ENCODE data around the gene IGSF22. TPM values are rescaled to one million over a fixed set of nuclear protein-coding genes. Genes with fewer than 3 reads are reported as not detected.

Gene IGSF22
- 0.13 and 0.26 TPM in 2 replicates for total RNA-seq

DNA sequence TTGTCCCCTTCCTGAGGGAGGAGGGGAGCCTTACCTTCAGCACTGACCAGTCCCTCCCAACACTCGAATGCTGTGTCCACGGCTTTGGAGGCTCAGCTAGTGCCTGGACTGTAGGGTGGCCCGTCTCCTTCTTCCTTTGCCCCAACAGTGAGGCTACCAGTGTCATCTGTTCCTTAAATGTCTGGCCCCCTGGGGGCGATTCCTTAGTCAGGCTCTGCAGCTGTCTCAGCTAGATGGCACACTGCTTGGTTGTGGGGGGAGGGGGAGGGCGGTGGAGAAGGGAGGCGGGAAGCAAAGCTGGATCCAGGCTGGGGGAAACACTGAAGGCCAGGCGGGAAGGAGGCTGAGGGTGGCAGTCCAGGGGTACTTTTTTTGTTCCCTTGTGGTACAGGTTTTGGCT lies at the start of gene IGSF22:
Gene IGSF22 (minus strand): TSS at position 149 of the 400 bp plus-strand sequence. CDS start 1,952 bp downstream, outside the sequence.
- no peak for DNase-seq (ENCODE audit: low read depth in 2 of 2)

DNA sequence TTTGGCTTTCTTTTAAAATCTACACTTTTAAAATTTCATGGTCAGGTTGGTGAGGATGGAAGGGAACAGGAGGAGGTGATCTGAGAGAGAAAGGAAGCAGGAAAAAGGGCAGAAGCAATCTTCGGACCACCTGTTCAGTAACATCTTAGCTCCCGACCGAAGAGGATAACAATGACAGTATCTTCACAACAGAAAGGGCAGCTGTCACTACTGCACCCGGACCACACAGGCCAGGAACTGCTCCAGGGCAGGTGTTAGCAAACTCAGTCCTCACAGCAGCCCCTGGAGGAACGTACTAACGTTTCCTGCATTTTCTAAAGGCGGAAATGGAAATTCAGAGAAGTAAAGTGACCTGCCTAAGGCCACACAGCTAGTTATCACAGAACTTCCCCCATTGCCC lies 48.8 kb upstream of the IGSF22 start:
- DNase-seq (ENCODE audit: low read depth in 2 of 2) = no peak

DNA sequence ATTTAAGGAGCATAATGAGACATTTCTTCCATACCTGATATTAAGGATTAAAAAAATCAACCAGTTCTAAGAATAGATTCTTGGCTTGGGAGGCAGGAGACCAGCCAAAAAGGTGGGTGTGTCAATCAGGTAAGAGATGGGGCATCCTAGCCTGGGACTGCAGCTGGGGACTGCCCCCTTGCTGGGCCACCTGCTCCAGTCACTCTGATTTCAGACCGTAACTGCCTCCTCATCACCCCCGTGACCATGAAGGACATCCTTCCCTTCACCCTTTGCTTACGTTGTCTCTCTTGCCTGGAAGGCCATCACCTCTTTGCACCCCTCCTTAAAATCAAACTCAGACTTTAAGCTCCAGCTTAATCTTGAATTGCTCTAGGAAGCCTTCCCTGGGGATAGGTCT lies 47.7 kb upstream of the IGSF22 start:
- DNase-seq (ENCODE audit: low read depth in 2 of 2) = no peak

DNA sequence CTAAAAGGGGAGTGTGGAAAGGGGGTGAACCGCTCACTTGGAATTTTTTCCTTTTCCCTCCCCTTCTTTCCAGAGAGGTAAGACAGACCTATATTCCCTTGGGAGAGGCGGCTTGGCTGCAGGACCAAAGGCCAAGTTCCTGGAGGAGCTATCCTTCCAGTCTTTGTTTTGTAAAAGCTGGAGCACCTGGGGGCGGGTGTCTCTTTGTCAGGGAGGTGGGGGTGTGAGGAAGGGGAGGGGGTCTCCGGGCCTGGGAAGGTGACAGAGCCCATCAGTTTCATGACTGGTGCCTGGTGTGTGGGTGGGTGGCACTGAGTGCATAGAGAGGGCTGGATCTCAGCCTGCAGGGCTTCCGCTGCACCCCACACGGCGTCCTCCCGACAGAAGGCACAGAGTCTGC lies 47.1 kb upstream of the IGSF22 start:
- DNase-seq (ENCODE audit: low read depth in 2 of 2) = no peak

DNA sequence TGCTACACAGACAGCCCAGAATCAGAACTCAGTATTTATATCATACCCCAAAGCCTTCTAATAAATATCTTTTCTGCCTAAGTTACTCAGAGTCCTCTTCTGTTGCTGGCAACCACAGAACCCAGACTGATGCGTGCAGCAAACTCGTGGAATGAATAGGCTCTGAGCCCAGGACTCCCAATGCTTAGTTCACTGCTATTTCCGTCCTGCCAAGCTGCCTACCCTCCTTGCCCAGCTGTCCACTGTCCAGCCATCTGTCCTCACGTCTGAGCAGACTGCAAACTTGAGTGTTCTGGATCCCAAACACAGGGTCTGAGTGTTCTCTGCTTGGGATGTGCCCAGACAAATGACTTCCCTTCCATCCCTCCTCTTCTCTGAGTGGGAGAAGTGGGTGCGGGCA lies 46.2 kb upstream of the IGSF22 start:
- DNase-seq (ENCODE audit: low read depth in 2 of 2) = no peak

DNA sequence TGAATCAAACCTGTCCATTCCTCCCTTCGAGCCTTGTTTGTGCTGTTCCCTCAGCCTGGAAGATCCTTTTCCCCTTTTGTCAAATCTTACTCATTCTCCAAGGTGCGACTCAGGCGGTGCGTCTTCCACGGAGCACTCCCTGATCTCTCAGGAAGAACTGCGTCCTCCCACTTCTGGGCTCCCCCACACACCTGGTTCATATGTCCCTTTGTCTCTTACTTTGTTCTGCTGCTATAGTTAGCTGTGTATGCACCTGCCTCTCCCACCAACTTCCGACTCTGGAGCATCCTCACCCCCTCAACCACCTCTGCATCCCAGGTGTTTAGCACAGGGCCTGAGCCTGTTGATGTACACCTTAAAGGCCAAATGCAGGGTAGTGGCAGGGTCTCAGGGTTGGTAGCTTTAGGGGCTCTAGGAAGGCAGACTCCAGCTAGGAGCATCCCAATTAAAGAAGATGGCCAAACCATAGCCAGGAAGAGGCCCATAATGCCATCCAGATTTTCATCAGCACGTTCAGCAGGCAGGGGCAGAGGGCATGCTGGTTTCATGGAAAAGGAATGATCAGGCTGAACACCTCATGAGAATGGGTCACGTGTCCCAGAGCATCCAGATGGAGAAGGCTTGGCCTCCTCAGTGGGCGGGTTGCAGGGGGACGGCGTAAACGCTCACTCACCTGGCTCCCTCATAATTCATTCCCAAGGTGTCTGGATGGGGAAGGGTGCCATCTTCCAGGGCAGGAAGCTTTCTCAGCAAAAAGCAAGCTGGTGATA lies 45.5 kb upstream of the IGSF22 start:
- DNase-seq (ENCODE audit: low read depth in 2 of 2) = no peak

DNA sequence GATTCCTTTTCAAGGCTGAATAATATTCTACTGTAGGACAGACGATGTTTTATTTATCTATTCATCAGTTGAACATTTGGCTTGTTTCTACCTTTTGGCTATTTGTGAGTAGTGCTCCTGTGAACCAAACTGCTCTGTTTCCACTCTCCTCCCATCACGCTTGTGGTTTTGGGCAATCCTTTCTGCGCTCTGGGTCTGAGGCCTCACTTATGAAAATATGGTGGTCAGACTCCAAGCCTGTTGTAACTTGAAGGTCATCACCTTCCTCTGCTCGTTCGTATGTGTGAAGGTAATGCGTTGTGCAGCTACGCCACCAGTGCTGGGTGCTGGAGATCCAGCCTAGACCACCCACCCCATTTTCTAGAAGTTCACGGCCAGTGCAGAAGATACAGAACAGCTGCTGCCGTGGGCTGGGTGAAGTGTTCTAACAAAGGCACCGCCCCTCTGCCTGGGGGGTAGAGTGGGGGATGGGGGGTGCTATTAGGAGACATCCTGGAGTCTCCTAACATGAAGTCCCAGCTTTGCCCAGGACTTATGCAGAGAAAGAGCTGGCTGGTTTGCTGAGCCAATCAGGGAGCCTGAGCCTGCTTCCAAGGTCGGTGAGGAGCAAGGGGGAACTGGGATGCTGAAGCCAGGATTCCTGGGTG lies 44.6 kb upstream of the IGSF22 start:
- no peak for DNase-seq (ENCODE audit: low read depth in 2 of 2)

DNA sequence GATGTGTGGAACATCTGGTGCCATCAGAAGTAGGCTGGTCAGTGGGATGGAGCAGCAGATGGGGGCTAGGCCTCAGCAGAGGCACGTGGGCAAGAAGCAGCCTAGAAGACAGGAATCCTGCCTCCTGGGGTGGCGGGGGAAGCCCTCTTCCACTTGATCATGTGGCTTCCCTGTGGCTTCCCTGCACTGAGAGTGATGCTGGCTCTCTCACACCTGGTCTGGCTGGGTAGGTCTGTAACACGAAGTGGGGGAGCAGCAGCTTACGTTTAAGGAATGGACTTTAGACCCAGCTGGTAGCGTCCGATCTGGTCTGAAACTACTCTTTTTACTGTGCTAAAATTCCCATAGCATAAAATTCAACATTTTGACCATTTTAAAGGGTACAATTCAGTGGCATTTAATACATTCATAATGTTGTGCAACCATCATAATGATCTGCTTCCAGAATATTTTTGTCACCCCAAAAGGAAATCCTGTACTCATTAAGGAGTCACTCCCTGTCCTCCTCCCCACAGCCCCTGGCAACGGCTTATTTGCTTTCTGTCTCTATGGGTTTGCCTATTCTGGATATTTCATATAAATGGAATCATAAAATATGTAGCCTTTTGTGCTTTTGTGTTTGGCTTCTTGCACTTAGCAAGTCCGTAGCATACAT lies 43.9 kb upstream of the IGSF22 start:
- no peak for DNase-seq (ENCODE audit: low read depth in 2 of 2)

DNA sequence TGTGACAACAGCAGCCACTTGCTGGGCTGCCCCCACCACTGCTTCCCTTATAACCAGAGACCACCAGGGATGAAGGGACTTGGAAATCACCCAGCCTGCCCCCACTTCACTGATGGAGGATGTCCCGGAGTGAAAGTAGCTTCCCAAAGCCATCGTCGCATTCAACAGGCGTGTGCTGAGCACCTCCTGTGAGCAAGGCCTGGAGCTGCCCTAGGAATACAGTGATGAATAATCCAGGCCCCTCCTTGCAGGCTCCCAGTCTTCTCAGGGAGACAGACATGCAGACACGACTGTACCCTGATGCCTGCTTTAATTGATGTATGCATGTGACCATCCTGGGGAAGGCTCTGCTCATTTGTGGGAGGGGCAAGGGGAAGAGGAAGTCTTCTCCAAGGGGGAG lies 43.0 kb upstream of the IGSF22 start:
- no peak for DNase-seq (ENCODE audit: low read depth in 2 of 2)

DNA sequence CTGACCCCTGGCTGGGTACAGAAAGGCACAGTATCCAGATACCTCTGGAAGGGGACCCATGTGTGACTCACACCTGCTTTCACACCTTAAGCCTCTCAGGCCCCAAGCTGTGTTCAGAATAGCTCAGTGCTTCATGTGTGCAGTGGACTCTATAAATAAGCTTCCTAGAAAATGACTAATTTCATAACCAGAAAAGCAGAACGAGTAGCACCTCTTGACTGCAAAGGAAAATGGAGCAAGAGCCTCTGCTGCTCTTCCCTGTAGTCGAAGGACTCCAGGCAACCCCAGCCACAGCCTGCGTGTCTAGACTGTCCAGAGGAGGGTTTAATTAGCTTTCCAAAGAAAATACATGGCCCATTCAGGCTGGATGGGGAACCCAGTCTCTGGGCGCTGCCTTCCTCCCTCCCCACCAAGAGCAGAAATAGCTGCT lies 42.5 kb upstream of the IGSF22 start:
- DNase-seq (ENCODE audit: low read depth in 2 of 2) = no peak

DNA sequence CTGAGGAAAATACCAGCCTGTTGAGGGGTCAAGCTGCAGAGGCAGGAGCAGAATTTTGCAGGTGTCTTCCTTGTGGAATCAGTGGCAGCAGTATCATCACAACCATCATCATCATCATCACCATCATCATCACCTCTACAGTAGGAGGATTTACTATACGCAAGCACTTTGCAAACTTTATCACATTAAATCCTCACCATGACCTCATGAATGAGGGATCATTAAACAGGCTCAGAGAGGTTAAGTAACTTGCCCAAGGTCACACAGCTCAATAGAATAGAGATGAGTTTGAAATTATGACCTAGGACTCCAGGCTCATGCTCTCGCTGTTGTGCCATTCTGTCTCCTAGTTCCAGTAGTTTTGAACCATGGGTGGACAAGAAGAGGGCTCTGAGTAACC lies 40.0 kb upstream of the IGSF22 start:
- no peak for DNase-seq (ENCODE audit: low read depth in 2 of 2)

DNA sequence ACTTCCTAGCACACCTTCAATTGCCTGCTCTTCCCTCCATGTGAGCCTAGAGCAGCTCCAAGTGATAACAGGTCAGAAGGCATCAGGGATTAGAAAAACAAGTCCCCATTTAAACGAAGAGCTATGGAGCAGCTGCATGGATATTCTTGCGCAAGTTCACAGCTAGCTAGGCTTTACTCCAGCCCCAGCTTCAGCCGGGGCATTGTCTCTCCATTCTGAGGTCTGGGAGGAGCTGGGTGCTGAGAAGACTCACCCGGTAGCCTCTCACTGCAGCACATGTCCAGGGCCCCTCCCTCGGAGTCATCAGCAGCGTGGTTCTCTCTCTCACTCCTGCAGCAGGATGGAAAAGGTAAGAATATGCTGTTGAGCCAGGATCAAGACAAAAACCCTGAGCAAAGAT lies 39.6 kb upstream of the IGSF22 start:
- DNase-seq (ENCODE audit: low read depth in 2 of 2) = no peak

DNA sequence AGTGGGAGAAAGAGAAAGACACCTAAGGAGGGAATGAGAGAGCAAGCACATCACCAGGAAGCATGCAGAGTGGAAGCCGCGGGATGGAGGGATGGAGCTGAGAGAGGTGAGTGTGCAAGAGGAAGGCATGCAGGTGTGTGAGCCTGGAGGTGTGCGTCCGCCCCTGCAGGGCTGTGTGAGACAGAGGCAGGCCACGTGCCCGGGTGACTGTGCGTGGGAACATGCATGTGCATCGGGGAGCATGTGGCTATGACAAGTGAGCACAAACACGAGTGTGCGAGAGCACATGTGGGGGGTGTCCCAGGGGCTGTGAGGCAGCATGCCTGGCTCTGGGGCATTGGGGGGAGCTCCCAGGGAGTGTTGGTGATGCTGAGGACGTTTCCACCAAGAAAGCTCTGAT lies 35.8 kb upstream of the IGSF22 start:
- DNase-seq (ENCODE audit: low read depth in 2 of 2) = no peak

DNA sequence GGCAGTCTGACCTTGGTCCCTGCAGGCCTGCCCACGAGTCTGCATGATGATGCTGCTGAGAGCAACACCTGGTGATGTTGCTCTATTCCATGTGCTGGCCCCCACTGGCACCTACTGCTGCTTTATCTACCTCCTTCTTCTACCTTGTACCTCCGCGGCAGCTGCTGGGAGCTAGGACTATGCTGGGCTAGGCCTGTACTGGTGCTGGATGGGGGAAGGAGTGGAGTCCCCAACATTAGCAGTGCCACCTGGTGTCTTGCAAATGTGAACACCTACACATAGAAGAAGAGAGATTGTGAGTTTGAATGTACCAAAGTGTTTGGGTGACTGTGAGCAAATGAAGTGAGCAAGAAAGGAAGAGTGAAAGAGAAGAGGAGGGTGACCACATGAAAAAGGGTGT lies 35.2 kb upstream of the IGSF22 start:
- DNase-seq (ENCODE audit: low read depth in 2 of 2) = no peak

DNA sequence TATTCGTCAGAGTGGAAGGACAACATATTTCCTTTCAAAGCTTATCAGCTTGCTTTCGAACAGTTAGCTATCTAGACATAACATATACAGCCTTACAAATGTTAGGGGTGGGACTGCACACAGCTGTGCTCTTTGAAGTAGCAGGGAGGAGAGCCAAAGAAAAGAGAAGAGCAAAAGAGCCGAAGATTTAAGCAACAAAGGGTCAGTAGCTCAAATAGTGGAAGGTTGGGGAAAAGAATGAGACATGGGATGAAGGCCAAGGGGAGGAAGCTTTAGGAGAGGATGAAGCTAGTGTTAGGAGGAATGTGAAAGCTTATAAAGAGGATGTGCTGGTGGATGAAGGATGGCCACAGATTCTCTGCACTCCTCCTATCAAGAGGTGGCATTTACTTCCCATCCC lies 31.8 kb upstream of the IGSF22 start:
- no peak for DNase-seq (ENCODE audit: low read depth in 2 of 2)

DNA sequence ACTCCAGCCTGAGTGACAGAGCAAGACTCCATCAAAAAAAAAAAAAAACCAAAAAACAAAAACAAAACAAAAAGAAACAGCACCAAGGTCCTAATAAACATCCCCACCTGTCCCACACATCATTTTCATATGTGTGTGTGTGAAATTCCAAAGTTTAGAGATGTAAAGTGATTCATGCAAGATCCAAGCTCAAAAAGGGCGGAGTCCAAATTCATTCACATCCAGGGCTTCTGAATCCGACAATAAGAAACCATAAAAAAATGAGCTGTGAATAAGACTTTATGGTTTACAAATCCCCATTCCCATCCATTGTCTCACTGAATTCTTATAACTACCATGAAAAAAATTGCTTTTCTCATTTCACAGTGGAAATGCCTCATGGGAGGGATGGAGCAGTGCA lies 30.9 kb upstream of the IGSF22 start:
- no peak for DNase-seq (ENCODE audit: low read depth in 2 of 2)

DNA sequence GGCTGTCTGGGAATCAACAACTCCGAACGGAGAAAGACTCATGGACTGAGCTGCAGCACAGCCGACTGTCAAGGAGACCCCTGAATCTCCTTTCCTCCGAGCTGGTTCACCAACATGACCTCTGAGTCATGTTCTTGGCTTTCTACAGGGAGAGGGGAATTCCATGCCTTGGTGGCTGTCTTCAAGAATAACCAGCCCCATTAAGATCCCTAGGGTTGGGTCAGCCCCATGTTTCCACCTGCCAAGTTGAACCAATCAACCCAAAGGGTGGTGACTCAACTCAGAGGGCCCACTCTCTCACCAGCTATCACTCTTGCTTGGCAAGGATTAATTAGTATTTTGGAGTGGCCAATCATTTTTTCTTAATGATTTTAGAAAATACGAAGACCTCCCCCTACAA lies 28.3 kb upstream of the IGSF22 start:
- peak in 1 of 2 donors; percentile 20 for DNase-seq (ENCODE audit: low read depth in 2 of 2)

DNA sequence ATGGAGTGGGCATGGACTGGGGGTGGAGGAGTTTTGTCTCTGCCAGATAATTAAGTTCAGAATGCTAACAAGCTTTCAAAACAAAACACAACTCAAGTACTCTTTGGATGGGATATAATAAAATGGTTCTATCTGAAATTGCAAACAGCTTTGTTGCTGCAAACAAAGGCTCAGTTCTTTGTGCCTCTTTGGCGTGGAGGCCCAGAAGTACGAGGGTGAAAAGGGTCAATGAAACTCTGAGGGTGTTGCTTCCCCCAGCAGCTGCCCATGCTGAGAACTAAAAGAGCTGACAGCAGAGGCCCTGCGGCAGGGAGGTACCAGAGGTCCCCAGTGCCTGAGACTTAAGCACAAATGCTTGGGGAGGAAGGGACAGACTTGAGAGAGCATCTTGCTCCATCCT lies 26.5 kb upstream of the IGSF22 start:
- no peak for DNase-seq (ENCODE audit: low read depth in 2 of 2)

DNA sequence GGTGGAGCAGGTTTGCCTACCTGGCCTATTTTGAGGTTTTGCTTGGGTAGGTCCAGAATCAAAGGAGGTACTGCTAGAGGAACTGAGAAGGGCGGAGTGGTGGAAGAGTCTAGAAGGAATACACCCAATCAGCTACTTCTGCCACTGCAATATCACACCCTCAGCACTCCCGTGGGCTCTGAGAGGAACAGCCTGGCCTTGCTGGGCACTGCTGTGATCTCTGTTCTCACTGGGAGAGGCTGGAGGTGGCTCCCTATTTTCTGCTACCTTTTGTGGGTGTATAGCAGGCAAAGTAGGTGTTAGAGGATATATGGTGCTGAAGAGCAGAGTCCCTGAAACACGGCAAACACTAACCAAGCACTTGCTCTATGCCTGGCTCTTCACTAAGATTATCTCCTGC lies 25.0 kb upstream of the IGSF22 start:
- DNase-seq (ENCODE audit: low read depth in 2 of 2) = no peak

DNA sequence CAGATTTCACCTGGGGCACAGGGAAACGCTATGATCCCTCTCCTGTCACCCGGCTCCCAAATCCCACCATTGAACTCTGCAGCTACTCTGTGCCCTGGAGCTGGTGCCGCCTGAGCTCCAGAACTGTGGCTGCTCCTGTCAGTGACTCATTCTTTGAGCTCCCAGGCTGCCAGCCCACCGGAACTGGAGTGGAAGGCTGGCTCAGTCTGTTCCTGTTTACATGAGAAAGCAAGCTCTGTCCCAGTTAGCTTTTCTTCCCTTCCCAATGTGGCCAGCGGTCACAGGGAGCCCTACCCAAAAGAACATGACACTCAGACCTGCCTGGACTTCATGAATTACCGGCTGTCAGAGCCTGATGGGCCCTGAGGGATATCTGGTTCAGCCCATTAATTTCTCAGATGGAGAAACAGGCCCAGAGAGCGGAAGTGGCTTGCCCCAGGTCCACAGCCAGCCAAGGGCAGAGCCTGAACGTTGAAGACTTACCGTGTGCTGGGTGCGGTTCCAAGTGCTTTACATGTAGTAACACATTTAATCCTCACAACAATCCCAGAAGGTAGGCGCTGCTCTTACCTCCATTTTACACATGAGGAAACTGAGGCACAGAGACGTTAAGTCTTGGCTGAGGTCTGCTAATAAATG lies 23.8 kb upstream of the IGSF22 start:
- DNase-seq (ENCODE audit: low read depth in 2 of 2) = peak; percentile 48 to 84

DNA sequence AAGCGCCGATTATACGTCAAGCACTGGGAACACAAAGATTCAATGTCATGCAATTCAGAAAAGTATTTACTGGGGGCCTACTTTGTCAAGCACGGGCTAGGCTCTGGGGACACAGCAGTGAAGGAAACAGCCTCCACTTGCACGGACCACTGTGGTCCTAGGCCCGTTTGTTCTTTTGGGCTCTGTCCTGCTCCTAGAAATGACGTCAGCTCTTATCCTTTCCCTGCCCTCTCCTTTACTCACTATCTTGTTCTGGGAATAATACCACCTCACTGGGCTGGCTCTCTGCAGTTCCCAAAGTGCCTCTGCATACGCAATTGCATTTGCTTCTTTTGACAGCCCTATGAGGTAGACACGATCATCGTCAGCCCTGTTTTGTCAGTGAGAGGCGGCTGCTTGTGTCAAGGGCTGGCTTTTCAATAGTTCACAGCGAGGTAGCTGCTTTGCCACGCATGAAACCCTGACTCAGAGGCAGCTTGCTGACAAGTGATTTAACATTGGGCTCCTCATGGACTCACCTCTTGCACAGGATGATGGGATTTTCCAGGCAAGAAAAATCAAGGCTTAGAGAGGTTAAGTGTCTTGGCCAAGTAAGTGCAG lies 22.9 kb upstream of the IGSF22 start:
- DNase-seq (ENCODE audit: low read depth in 2 of 2) = no peak

DNA sequence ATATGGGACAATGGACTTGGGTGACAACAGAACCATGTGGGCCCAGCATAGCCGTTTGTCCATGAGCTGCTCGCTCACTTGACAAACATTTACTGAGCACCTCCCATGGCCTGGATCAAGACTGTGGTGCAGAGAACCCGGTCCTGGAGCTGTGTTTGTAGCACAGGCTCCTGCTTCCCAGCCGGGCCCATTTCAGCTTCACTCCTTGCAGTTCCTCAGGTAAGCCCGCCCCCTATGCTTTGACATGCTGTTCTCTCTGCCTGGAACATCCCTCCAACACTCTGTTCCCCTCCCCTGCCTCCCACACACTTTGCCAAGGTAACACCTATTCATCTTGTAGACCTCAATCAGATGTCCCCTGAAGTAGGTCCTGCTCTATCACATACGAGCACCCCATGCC lies 19.3 kb upstream of the IGSF22 start:
- DNase-seq (ENCODE audit: low read depth in 2 of 2) = no peak

Data from dermis microvascular lymphatic vessel endothelial cell (primary cell).